ENCODE data around the gene COPA.
"Not testable (repeated sequence)": the region's sequence is repeated elsewhere in the genome, so short reads cannot be mapped to it uniquely, and the experiment has no call there.

The COPA gene

DNA sequence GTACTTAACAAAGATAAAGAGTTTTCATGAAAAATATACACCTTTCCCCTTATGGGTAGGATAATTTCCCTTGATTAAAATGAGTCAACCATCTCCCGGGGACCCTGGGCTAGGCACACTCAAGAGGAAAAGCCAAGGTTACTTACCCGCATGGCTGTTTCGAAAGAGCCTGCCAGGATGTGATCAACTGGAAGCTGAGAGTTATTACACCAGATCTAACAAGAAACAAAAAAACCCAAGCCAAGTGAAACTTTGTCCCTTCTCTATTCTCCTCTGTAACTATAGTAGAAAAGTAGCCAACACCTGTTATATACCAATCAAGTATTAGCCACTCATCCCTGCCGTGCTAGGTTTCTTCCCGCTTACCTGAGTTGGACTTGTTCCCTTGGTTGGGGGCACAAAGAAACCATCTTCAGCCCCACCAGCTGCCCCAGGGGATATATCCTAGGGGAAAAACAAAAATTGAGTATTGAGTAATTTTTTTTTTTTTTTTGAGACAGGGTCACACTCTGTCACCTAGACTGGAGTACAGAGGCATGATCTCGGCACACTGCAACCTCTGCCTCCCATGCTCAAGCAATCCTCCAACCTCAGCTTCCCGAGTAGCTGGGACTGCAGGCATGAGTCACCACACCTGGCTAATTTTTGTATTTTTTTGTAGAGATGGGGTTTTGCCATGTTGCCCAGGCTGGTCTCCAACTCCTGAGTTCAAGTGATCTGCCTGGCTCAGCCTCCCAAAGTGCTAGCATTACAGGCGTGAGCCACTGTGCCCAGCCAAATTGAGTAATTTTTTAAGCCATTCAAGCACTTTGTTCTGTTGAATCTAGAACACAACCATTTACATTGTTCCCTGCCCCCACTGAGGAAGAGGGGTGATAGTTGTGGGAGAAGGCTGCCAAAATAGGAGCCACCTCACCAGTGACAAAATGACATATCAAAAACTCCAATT lies 49.8 kb downstream of the COPA start:
- TF ChIP-seq CTCF (IDR thresholded peaks at IDR 0.05; ENCODE audit: borderline replicate concordance, control extremely low read depth, extremely low read depth, insufficient read depth, missing control alignments): no peak
- in situ Hi-C loops (cut with MboI; ENCODE audit: low sequenced_read_pairs, unreplicated experiment): no loop called here

DNA sequence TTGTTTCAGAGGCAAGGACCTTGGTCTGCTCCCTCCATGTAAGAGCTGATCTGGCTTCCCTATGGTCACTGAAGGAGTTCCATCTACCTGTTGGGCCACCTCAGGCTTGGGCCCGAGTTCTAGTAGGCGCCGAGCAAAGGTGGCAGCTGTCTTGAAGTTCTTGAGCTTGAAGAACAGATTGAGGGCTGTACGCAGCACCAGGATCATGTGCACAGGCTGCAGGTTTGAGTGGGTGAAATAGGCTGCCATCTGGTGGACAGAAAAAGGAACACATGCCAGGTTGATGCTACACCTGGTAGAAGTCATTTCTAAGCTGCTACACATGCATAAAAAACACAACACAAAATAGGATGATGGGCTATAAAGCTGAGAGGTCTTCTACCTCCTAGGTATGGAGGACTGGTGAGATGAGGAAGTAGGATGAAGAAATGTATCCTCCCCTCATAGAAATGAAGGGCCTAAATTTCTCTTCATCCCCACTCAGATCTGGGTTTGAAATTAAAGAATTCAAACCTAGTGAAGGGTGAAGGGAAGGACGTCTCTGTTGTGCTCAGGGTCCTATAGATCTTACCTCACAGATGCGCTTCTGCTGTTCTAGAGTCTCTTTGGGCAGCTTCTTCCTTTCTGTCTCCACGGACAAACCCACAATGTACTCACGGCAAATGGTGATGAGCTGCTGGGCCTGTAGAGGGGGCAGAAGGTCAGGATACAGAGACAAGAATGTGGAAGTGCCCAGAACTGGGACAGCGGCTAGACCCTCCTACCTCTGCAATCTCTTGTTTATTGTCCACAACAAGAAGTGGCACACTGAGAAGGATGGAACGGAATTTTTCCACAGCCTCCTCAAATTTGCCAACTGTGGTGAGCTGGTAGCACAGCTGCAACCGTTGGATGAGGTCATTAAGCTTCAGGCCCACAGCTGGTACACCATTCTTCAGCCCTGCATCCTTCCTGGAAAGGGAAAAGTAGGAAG lies 51.5 kb downstream of the COPA start:
- TF ChIP-seq CTCF (IDR thresholded peaks at IDR 0.05; ENCODE audit: borderline replicate concordance, control extremely low read depth, extremely low read depth, insufficient read depth, missing control alignments): peak; percentile 62
- peak; percentile 65 for DNase-seq (ENCODE audit: low spot score)
- in situ Hi-C loops (cut with MboI; ENCODE audit: low sequenced_read_pairs, unreplicated experiment): no loop called here

More for the DNA sequence above, 49.8 kb downstream of the COPA start:
- DNase-seq (ENCODE audit: low spot score): no peak

DNA sequence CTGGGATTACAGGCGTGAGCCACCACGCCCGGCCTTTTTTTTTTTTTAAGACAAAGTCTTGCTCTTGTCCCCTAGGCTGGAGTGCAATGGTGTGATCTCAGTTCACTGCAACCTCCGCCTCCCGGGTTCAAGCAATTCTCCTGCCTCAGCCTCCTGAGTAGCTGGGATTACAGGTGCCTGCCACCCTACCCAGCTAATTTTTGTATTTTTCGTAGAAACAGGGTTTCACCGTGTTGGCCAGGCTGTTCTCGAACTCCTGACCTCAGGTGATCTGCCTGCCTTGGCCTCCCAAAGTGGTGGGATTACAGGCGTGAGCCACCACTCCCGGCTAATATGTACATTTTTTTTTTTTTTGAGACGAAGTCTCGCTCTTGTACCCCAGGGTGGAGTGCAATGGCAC lies 55.3 kb downstream of the COPA start:
- DNase-seq (ENCODE audit: low spot score); in situ Hi-C loops (cut with MboI; ENCODE audit: low sequenced_read_pairs, unreplicated experiment): not testable (repeated sequence)

DNA sequence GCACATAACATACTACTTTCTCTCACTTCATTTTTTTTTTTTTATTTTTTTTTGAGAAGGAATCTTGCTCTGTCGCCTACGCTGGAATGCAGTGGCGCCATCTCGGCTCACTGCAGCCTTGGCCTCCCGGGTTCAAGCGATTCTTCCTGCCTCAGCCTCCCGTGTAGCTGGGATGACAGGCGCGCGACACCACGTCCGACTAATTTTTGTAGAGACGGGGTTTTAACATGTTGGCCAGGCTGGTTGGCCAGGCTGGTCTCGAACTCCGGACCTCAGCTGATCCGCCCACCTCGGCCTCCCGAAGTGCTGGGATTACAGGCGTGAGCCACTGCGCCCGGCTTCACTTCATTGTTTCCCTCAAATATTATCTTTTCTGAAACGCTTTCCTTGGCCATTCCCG lies 57.5 kb downstream of the COPA start:
- in situ Hi-C loops (cut with MboI; ENCODE audit: low sequenced_read_pairs, unreplicated experiment): no loop called here

GRCh38 chr1:160284782-160285344 lies 58.2 kb downstream of the COPA start, which contains the start of gene PEX19:
Gene PEX19 (minus strand): TSS chr1:160285133. CDS start chr1:160285124, 9 bp downstream.
- in situ Hi-C loops (cut with MboI; ENCODE audit: low sequenced_read_pairs, unreplicated experiment): no loop called here
- no peak for TF ChIP-seq CTCF (IDR thresholded peaks at IDR 0.05; ENCODE audit: borderline replicate concordance, control extremely low read depth, extremely low read depth, insufficient read depth, missing control alignments)
- peak; percentile 97 for DNase-seq (ENCODE audit: low spot score)

More for the DNA sequence above, 57.5 kb downstream of the COPA start:
- no peak for DNase-seq (ENCODE audit: low spot score)
- TF ChIP-seq CTCF (IDR thresholded peaks at IDR 0.05; ENCODE audit: borderline replicate concordance, control extremely low read depth, extremely low read depth, insufficient read depth, missing control alignments): no peak

GRCh38 chr1:160284220-160284781 lies 58.7 kb downstream of the COPA start:
- in situ Hi-C loops (cut with MboI; ENCODE audit: low sequenced_read_pairs, unreplicated experiment): no loop called here
- peak; percentile 32 for DNase-seq (ENCODE audit: low spot score)
- TF ChIP-seq CTCF (IDR thresholded peaks at IDR 0.05; ENCODE audit: borderline replicate concordance, control extremely low read depth, extremely low read depth, insufficient read depth, missing control alignments): no peak

Data from GM13976 (cell line).